ENCODE results near the gene PC.

DNA sequence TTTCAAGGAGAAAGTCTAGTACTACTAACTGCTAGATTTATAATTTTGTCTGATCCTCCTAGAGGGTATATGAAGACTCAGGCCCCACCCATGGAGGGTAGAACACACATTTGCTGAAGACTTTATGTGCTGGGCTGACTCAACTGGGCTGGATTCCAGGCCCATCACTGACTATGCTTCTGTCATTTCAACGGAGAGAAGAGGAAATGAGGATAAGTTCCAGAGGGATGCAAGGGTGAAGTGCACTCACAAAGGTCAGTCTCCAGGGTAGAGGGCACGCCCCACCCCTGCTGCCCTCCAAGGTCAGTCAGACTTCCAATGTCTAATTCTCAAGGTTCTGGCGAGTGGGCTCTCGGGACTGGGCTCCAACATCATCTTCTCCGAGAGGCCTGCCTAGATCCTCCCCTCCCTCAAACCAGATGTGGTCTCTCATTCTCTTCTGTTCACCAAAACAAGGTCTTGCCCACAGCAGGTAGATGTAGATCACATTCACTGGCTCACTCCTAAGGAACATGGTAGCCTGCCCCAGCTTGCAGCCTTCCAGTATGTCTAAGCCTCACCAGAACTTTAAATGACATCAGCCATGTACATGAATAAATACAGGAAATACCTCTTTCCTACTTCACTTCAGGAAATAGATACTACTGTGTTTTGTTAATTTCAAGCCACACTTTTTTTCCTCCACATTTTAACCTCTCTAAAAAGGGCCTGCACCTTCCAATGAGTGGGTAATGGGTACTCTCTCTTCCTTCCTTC lies 9.7 kb upstream of the PC start:
- TF ChIP-seq POLR2A (IDR thresholded peaks at IDR 0.05) (no peak), POLR2AphosphoS5 (IDR thresholded peaks at IDR 0.05) (no peak), EP300 (IDR thresholded peaks at IDR 0.05) (no peak)
- TF ChIP-seq, protein P1, sequence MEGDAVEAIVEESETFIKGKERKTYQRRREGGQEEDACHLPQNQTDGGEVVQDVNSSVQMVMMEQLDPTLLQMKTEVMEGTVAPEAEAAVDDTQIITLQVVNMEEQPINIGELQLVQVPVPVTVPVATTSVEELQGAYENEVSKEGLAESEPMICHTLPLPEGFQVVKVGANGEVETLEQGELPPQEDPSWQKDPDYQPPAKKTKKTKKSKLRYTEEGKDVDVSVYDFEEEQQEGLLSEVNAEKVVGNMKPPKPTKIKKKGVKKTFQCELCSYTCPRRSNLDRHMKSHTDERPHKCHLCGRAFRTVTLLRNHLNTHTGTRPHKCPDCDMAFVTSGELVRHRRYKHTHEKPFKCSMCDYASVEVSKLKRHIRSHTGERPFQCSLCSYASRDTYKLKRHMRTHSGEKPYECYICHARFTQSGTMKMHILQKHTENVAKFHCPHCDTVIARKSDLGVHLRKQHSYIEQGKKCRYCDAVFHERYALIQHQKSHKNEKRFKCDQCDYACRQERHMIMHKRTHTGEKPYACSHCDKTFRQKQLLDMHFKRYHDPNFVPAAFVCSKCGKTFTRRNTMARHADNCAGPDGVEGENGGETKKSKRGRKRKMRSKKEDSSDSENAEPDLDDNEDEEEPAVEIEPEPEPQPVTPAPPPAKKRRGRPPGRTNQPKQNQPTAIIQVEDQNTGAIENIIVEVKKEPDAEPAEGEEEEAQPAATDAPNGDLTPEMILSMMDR (IDR thresholded peaks at IDR 0.05), result no peak

All from sigmoid colon (tissue), 4 donors.